Mesenchymal stem cell (in vitro differentiated cells and primary cell): Measurements from ENCODE around the gene KCNH6.

Experiments
- DNase-seq: peaks from one replicate; pipeline ENCODE4 v3.0.0-alpha.2; 2013
- H2AFZ ChIP-seq: one replicate; pipeline ENCODE4 v1.6.1; 2013; ENCODE audit warnings: low read depth, mild to moderate bottlenecking, control low read depth, inconsistent platforms, low read length, moderate library complexity
- H2AK5ac ChIP-seq: 2 replicates; pipeline ENCODE4 v1.6.1; 2013; ENCODE audit warnings: low read length, moderate library complexity, mild to moderate bottlenecking, inconsistent platforms; ENCODE audit not compliant: severe bottlenecking
- H2BK120ac ChIP-seq: one replicate; pipeline ENCODE4 v1.6.1; 2013; ENCODE audit warnings: low read depth, mild to moderate bottlenecking, inconsistent platforms, low read length, moderate library complexity
- H2BK12ac ChIP-seq, 2 experiments: one replicate each; pipeline ENCODE4 v1.6.1; 2013; ENCODE audit warnings: inconsistent platforms in 2 of 2, low read length in 2 of 2, mild to moderate bottlenecking in 2 of 2, moderate library complexity in 2 of 2, control low read depth in 1 of 2
- H2BK15ac ChIP-seq: one replicate; pipeline ENCODE4 v1.6.1; 2013; ENCODE audit warnings: mild to moderate bottlenecking, low read depth, inconsistent platforms; ENCODE audit not compliant: poor library complexity, severe bottlenecking
- H2BK5ac ChIP-seq: 2 replicates; pipeline ENCODE4 v1.6.1; 2013; ENCODE audit warnings: low read depth, mild to moderate bottlenecking, low read length, control low read depth, inconsistent platforms; ENCODE audit not compliant: poor library complexity, severe bottlenecking
- H3K14ac ChIP-seq, 2 experiments: one replicate each; pipeline ENCODE4 v1.6.1; 2013; ENCODE audit warnings: inconsistent platforms in 2 of 2, low read length in 2 of 2, control low read depth in 1 of 2, mild to moderate bottlenecking in 1 of 2, moderate library complexity in 1 of 2
- H3K18ac ChIP-seq, 2 experiments: one replicate each; pipeline ENCODE4 v1.6.1; 2013; ENCODE audit warnings: inconsistent platforms in 2 of 2, low read length in 2 of 2, control low read depth in 1 of 2, low read depth in 1 of 2, mild to moderate bottlenecking in 1 of 2
- H3K23ac ChIP-seq, 2 experiments: one replicate each; pipeline ENCODE4 v1.6.1; 2013; ENCODE audit warnings: inconsistent platforms in 2 of 2, low read length in 2 of 2, mild to moderate bottlenecking in 2 of 2, moderate library complexity in 2 of 2, control low read depth in 1 of 2
- H3K27ac ChIP-seq: 2 replicates; pipeline ENCODE4 v1.5.1; 2013; ENCODE audit warnings: mild to moderate bottlenecking, moderate library complexity, low read length, control low read depth, inconsistent platforms; ENCODE audit not compliant: poor library complexity, severe bottlenecking
- H3K27me3 ChIP-seq, 2 experiments: 2 replicates each; pipeline versions ENCODE4 v1.6.1 to v1.7.0; 2013; ENCODE audit warnings: low read length in 2 of 2, mild to moderate bottlenecking in 2 of 2, moderate library complexity in 2 of 2, control low read depth in 1 of 2, inconsistent platforms in 1 of 2; ENCODE audit not compliant: control insufficient read depth in 1 of 2, insufficient read depth in 1 of 2
- H3K36me3 ChIP-seq, 2 experiments: 2 replicates each; pipeline versions ENCODE4 v1.6.1 to v1.7.0; 2013; ENCODE audit warnings: low read length in 2 of 2, control low read depth in 1 of 2, inconsistent platforms in 1 of 2, low read depth in 1 of 2, mild to moderate bottlenecking in 1 of 2; ENCODE audit not compliant: insufficient read depth in 2 of 2, control insufficient read depth in 1 of 2
- H3K4ac ChIP-seq, 2 experiments: one replicate each; pipeline ENCODE4 v1.6.1; 2013; ENCODE audit warnings: inconsistent platforms in 2 of 2, low read length in 2 of 2, mild to moderate bottlenecking in 2 of 2, moderate library complexity in 2 of 2, control low read depth in 1 of 2, low read depth in 1 of 2
- H3K4me1 ChIP-seq: 2 replicates; pipeline ENCODE4 v1.6.1; 2013; ENCODE audit warnings: low read depth, low read length, control low read depth; ENCODE audit not compliant: control insufficient read depth, insufficient read depth
- H3K4me2 ChIP-seq: 2 replicates; pipeline ENCODE4 v1.6.1; 2013; ENCODE audit warnings: low read length, mild to moderate bottlenecking, inconsistent platforms; ENCODE audit not compliant: poor library complexity, severe bottlenecking
- H3K4me3 ChIP-seq, 2 experiments: 2 replicates each; pipeline versions ENCODE4 v1.5.1 to v1.7.0; 2013; ENCODE audit warnings: low read length in 2 of 2, mild to moderate bottlenecking in 2 of 2, control low read depth in 1 of 2, low read depth in 1 of 2; ENCODE audit not compliant: insufficient read depth in 1 of 2
- H3K79me1 ChIP-seq: replicated peaks from 2 replicates; pipeline ENCODE4 v1.6.1; 2013; ENCODE audit warnings: mild to moderate bottlenecking, control low read depth, low read length, inconsistent platforms; ENCODE audit not compliant: poor library complexity, severe bottlenecking
- H3K9ac ChIP-seq: 2 replicates; pipeline ENCODE4 v1.7.0; 2013; ENCODE audit warnings: mild to moderate bottlenecking, low read length, moderate library complexity
- H3K9me3 ChIP-seq: 2 replicates; pipeline ENCODE4 v1.7.0; 2013; ENCODE audit warnings: mild to moderate bottlenecking, low read length; ENCODE audit not compliant: control insufficient read depth
- H4K8ac ChIP-seq: one replicate; pipeline ENCODE4 v1.6.1; 2013; ENCODE audit warnings: inconsistent platforms, mild to moderate bottlenecking, low read length, moderate library complexity
- H4K91ac ChIP-seq: one replicate; pipeline ENCODE4 v1.6.1; 2013; ENCODE audit warnings: mild to moderate bottlenecking, low read length, inconsistent platforms
- WGBS: methylation state at CpG from one replicate; pipeline ENCODE4 v1.1.7; 2013; ENCODE audit warnings: mixed read lengths; 5-methylcytosine and 5-hydroxymethylcytosine counted together

KCNH6 gene

DNA sequence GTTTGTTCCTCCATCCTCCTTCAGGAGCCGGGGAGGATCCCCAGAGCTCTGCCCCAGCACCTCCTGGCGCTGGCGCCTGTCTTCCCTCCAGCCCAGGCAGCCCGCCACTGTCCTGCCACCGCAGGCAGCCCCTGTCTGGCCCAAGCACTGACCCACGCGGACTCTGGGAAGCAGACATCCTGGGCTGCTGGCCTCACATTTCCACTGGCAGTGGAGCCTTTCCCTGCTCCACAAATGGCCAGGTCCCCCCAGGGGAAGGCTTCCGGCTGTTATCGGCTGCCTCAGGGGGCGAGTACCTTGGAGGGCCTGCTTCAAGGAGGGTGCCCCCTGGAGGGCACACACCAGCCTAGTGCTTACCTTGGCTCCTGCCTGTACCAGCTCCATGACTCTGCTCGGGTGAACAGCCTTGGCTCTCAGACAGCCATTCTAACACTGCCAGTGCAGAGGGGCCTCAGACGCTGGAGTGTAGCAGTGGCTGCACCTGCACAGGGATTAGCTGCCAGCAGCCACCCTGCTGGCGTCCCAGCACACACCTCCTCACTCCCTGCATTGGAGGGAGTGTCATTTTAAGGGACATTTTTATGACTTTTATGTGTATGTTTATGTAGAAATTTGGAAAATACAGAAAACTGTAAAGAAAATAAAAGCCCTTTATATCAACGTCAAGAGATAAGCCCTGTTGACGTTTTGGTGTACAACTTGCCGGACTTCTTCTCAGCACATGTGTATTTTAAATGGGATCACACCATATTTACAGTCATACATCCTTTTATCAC is 25.3 kb upstream of the KCNH6 start:
- H3K9ac ChIP-seq, result no peak overlapping the region
- no peak overlapping the region for H3K27ac ChIP-seq
- 75% methylated on average over 15 of the region's 16 CpGs for WGBS
- H2AK5ac ChIP-seq, result no peak overlapping the region
- H3K4ac ChIP-seq, result peak overlapping the region in 1 of 2 experiments; percentile 79
- no peaks in the 10 kb centered on the region for H3K9me3 ChIP-seq
- no peak overlapping the region for H2AFZ ChIP-seq
- H2BK12ac ChIP-seq, result peak overlapping the region; percentile 59 to 64
- H3K36me3 ChIP-seq, result peaks cover 0 to 22% of the 10 kb centered on the region in 2 experiments
- H4K91ac ChIP-seq, result peak overlapping the region; percentile 55
- H3K23ac ChIP-seq, result no peak overlapping the region
- H3K79me1 ChIP-seq, result no peaks in the 10 kb centered on the region
- no peak overlapping the region for H3K4me3 ChIP-seq
- peaks cover 18 to 21% of the 10 kb centered on the region in 2 experiments for H3K27me3 ChIP-seq
- DNase-seq, result peak; percentile 19
- H3K4me2 ChIP-seq, result no peak overlapping the region
- H2BK15ac ChIP-seq, result peak overlapping the region; percentile 62
- H4K8ac ChIP-seq, result peak overlapping the region; percentile 16
- peaks cover 31% of the 10 kb centered on the region for H3K4me1 ChIP-seq
- no peak overlapping the region for H3K14ac ChIP-seq
- peak overlapping the region; percentile 82 for H2BK120ac ChIP-seq
- H2BK5ac ChIP-seq, result no peak overlapping the region
- peak overlapping the region; percentile 16 to 63 for H3K18ac ChIP-seq

DNA sequence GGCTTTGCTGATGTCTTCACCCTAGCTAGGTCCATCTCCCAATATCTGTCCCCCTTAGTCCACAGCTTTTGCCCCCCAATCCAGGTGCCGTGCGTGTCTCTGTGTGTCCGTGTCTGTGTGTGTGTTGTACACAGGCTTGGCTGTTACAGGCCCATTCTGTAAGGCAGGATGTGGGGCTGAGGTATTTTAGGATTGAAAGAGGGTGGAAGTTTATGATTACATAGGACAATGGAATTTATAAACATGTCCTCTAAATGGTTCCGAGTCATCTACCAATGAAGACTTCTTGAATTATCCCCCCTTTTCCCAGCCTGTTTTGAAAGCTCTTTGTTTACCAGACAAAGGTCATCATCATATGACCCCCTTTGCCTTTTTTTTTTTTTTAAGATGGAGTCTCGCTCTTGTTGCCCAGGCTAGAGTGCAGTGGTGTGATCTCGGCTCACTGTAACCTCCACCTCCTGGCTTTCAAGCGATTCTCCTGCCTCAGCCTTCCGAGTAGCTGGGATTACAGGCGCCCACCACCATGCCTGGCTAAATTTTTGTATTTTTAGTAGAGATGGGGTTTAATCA is 24.4 kb upstream of the KCNH6 start:
- H2BK12ac ChIP-seq, result peak overlapping the region in 1 of 2 experiments; percentile 9
- no peak overlapping the region for H3K4me3 ChIP-seq
- H3K79me1 ChIP-seq, result no peaks in the 10 kb centered on the region
- no peak overlapping the region for H3K27ac ChIP-seq
- no peak overlapping the region for H4K8ac ChIP-seq
- H2AFZ ChIP-seq, result no peak overlapping the region
- no peak overlapping the region for H3K23ac ChIP-seq
- no peak overlapping the region for H2BK5ac ChIP-seq
- peak overlapping the region in 1 of 2 experiments; percentile 8 for H3K18ac ChIP-seq
- WGBS, result 47% methylated on average over 7 of the region's 9 CpGs
- H3K4me2 ChIP-seq, result no peak overlapping the region
- H3K9ac ChIP-seq, result no peak overlapping the region
- peaks cover 0 to 16% of the 10 kb centered on the region in 2 experiments for H3K36me3 ChIP-seq
- no peak overlapping the region for H2AK5ac ChIP-seq
- H2BK15ac ChIP-seq, result peak overlapping the region; percentile 97
- peak overlapping the region; percentile 29 for H2BK120ac ChIP-seq
- H3K4me1 ChIP-seq, result peaks cover 31% of the 10 kb centered on the region
- H3K4ac ChIP-seq, result no peak overlapping the region
- no peaks in the 10 kb centered on the region for H3K9me3 ChIP-seq
- no peak overlapping the region for H3K14ac ChIP-seq
- peak overlapping the region; percentile 23 for H4K91ac ChIP-seq
- peak; percentile 89 for DNase-seq
- H3K27me3 ChIP-seq, result peaks cover 15 to 27% of the 10 kb centered on the region in 2 experiments

DNA sequence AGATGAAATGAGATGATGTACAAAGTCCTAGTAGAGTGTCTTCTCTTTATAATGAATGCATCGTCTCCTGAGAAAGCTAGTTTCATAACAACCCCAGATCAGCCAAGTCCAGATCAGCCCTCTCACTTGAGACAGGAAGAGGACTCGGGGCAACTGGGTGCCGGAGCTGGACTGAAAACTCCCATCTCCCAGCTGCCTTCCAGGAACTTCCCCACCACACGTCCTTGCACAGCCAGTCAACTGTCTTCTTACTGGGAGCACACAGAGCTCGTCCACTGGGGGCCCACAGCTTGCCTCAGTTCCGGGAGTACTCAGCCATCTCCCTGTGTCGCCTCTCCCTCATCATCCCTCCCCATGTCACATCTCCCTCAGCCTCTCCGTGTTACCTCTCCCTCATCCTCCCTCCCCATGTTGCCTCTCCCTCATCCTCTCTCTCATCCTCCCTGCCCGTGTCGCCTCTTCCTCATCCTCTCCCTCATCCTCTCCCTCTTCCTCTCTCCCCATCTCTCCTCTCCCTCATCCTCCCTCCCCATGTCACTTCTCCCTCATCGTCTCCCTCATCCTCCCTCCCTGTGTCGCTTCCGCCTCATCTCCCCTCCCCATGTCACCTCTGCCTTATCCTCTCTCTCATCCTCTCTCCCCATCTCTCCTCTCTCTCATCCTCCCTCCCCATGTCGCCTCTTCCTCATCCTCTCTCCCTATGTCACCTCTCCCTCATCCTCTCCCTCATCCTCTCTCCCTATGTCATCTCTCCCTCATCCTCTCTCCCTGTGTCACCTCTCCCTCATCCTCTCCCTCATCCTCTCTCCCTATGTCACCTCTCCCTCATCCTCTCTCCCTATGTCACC is 22.4 kb upstream of the KCNH6 start:
- no peak for DNase-seq
- WGBS, result 72% methylated on average over 14 of the region's 14 CpGs
- H2BK120ac ChIP-seq, result no peak overlapping the region

DNA sequence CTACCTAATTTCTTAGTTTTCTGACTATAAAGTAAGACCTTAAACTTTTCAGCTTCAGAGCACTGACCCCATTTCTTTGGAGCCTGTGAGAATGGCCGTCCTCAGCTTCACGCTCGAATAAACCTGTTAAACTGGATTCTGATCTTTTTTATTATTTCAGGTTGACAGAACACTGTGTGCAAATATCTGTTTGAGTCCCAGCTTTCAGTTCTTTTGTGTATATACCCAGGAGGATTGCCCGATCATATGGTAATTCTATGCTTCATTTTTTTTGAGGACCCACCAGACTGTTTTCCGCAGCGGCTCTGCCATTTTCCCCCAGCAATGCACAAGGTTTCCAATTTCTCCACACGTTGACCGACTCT is 19.8 kb upstream of the KCNH6 start:
- Histone ChIP-seq H4K91ac (no peak overlapping the region), H2BK5ac (no peak overlapping the region), H3K4ac (no peak overlapping the region), H3K27ac (no peak overlapping the region), H3K36me3 (no peaks in the 10 kb centered on the region), H3K27me3 (peaks cover 38 to 67% of the 10 kb centered on the region in 2 experiments), H2AK5ac (no peak overlapping the region), H2BK120ac (no peak overlapping the region), H3K14ac (no peak overlapping the region), H3K9ac (no peak overlapping the region), H3K18ac (no peak overlapping the region), H3K4me2 (no peak overlapping the region), H2BK12ac (no peak overlapping the region), H4K8ac (no peak overlapping the region), H3K23ac (no peak overlapping the region), H3K4me3 (no peak overlapping the region), H3K79me1 (no peaks in the 10 kb centered on the region), H2AFZ (no peak overlapping the region), H3K4me1 (peaks cover 8% of the 10 kb centered on the region), H3K9me3 (no peaks in the 10 kb centered on the region), H2BK15ac (no peak overlapping the region)
- no peak for DNase-seq
- WGBS, result 92% methylated on average over 8 of the region's 8 CpGs

More for the DNA sequence above, 22.4 kb upstream of the KCNH6 start:
- H3K4ac ChIP-seq, result no peak overlapping the region
- H3K4me3 ChIP-seq, result no peak overlapping the region
- H2BK15ac ChIP-seq, result peak overlapping the region; percentile 12
- H2BK5ac ChIP-seq, result no peak overlapping the region
- no peaks in the 10 kb centered on the region for H3K79me1 ChIP-seq
- H3K27me3 ChIP-seq, result peaks cover 20 to 43% of the 10 kb centered on the region in 2 experiments
- H3K9ac ChIP-seq, result no peak overlapping the region
- no peak overlapping the region for H3K23ac ChIP-seq
- no peak overlapping the region for H3K27ac ChIP-seq
- H3K18ac ChIP-seq, result peak overlapping the region in 1 of 2 experiments; percentile 29
- peak overlapping the region in 1 of 2 experiments; percentile 33 for H2BK12ac ChIP-seq
- H2AFZ ChIP-seq, result no peak overlapping the region
- no peak overlapping the region for H4K91ac ChIP-seq
- peak overlapping the region in 1 of 2 experiments; percentile 89 for H3K14ac ChIP-seq
- H3K4me2 ChIP-seq, result no peak overlapping the region
- no peak overlapping the region for H4K8ac ChIP-seq
- peaks cover 0 to 5% of the 10 kb centered on the region in 2 experiments for H3K36me3 ChIP-seq
- no peaks in the 10 kb centered on the region for H3K9me3 ChIP-seq
- H2AK5ac ChIP-seq, result no peak overlapping the region
- H3K4me1 ChIP-seq, result peaks cover 15% of the 10 kb centered on the region
